ENCODE data around the gene TAF6. TPM values are rescaled to one million over a fixed set of nuclear protein-coding genes. Genes with fewer than 3 reads are reported as not detected.

The TAF6 gene
- total and polyA plus RNA-seq, 9 of the 15 experiments (the other 6 are each of a cell fraction or from before 2014, with no cell fraction given): 0.78 to 78.7 (median 21.3) TPM

- ATAC-seq: no peak
- peaks cover 5 to 19% of the 10 kb centered on the region in 2 experiments; a peak in 4 of 5 replicates for H3K4me1 ChIP-seq (replicated peaks in 1 of 2; ENCODE audit: control insufficient read depth in 2 of 2, insufficient read depth in 2 of 2, low read length in 2 of 2)
- intact Hi-C loops (cut with micrococcal nuclease) (no loop called here), in situ Hi-C loops (cut with MboI) (no loop called here)
- H4K20me1 ChIP-seq (replicated peaks; ENCODE audit: control insufficient read depth, insufficient read depth, low read length): peaks cover 61% of the 10 kb centered on the region
- H3K9ac ChIP-seq (ENCODE audit: insufficient read depth in 1 of 2, low read depth in 2 of 2, low read length in 2 of 2): peak overlapping the region in 1 of 2 experiments; percentile 47; a peak in 1 of 4 replicates
- no TSS peak for BruUV-seq (replicated peaks)
- H3K9me1 ChIP-seq (ENCODE audit: control insufficient read depth, insufficient read depth, low read length): peaks cover 3% of the 10 kb centered on the region
- H3K27ac ChIP-seq (ENCODE audit: extremely low read depth, low read depth, low read length): no peak overlapping the region
- H3K79me2 ChIP-seq (ENCODE audit: control insufficient read depth, insufficient read depth, low read length): peaks cover 46% of the 10 kb centered on the region
- no peaks in the 10 kb centered on the region for H3K27me3 ChIP-seq (ENCODE audit: control insufficient read depth in 2 of 2, insufficient read depth in 2 of 2, low read length in 2 of 2)
- H3K4me2 ChIP-seq (ENCODE audit: insufficient read depth, low read length): no peak overlapping the region
- POLR2A ChIA-PET: interaction anchor here (0.9 to 1.4 kb wide), 6 partner anchors 10 to 106 kb away, joined by 3 to 8 read pairs (median 4); no protein-coding TSS in a partner anchor
- 95% methylated on average over 17 of the region's 17 CpGs for WGBS (ENCODE audit: insufficient coverage, low coverage, missing lambda C conversion rate)
- DNase-seq (ENCODE audit: extremely low read depth in 1 of 4, low spot score in 3 of 4): no peak
- no peaks in the 10 kb centered on the region for H3K9me3 ChIP-seq (replicated peaks; ENCODE audit: control insufficient read depth, insufficient read depth, low read depth, low read length)
- FAIRE-seq: no peak
- CTCF ChIA-PET (ENCODE audit: low intra/inter-chr PET ratio): no interaction called here
- peaks cover 97% of the 10 kb centered on the region for H3K36me3 ChIP-seq (ENCODE audit: control insufficient read depth, insufficient read depth, low read length)
- no peak overlapping the region for H2AFZ ChIP-seq (ENCODE audit: low read depth, low read length)
- H3K4me3 ChIP-seq: no peak overlapping the region
- TF ChIP-seq ZNF592 (IDR thresholded peaks at IDR 0.05): no peak
- TF ChIP-seq YBX1 (IDR thresholded peaks at IDR 0.05): no peak
- no peak for TF ChIP-seq ZNF431 (CRISPR knock-in tag; IDR thresholded peaks at IDR 0.05)
- no peak for TF ChIP-seq PCBP2 (IDR thresholded peaks at IDR 0.05; ENCODE audit: low read depth, low read length, poor library complexity, severe bottlenecking)
- TF ChIP-seq ZNF445 (CRISPR knock-in tag; IDR thresholded peaks at IDR 0.05; ENCODE audit: low read depth): no peak
- TF ChIP-seq SMARCA4 (IDR thresholded peaks at IDR 0.05): no peak
- TF ChIP-seq POLR2A (conservative IDR thresholded peaks at IDR 0.05): peak; percentile 20; the same call in 1 of the 2 replicates
- TF ChIP-seq HDAC6 (IDR thresholded peaks at IDR 0.05; ENCODE audit: low read depth, low read length): no peak
- TF ChIP-seq CREB1 (IDR thresholded peaks at IDR 0.05): no peak
- no peak for TF ChIP-seq CREB1 (CRISPR knock-in tag; IDR thresholded peaks at IDR 0.05)
- TF ChIP-seq POLR2G (IDR thresholded peaks at IDR 0.05; ENCODE audit: low read depth, low read length): peak; percentile 72
- TF ChIP-seq ZFPM2 (CRISPR knock-in tag; IDR thresholded peaks at IDR 0.05): no peak
- no peak for TF ChIP-seq CSDE1 (IDR thresholded peaks at IDR 0.05)
- no peak for TF ChIP-seq CBFA2T3 (IDR thresholded peaks at IDR 0.05)
- no peak for TF ChIP-seq USF1 (CRISPR knock-in tag; IDR thresholded peaks at IDR 0.05)
- no peak for TF ChIP-seq FOXM1 (IDR thresholded peaks at IDR 0.05; ENCODE audit: low read depth)
- TF ChIP-seq FOXM1 (CRISPR knock-in tag; IDR thresholded peaks at IDR 0.05; ENCODE audit: low read depth): no peak
- no peak for TF ChIP-seq ZNF263 (CRISPR knock-in tag; IDR thresholded peaks at IDR 0.05; ENCODE audit: borderline replicate concordance)
- TF ChIP-seq CBX5 (IDR thresholded peaks at IDR 0.05; ENCODE audit: borderline replicate concordance, low read depth): no peak
- TF ChIP-seq ZNF12 (CRISPR knock-in tag; IDR thresholded peaks at IDR 0.05): no peak
- TF ChIP-seq ZNF766 (CRISPR knock-in tag; conservative IDR thresholded peaks at IDR 0.05): no peak
- TF ChIP-seq HIVEP1 (CRISPR knock-in tag; IDR thresholded peaks at IDR 0.05): no peak
- TF ChIP-seq ZBED1 (IDR thresholded peaks at IDR 0.05): no peak
- TF ChIP-seq ZSCAN32 (CRISPR knock-in tag; IDR thresholded peaks at IDR 0.05): no peak
Measured at GRCh38 chr7:100095704-100096103, 23.5 kb downstream of the TAF6 start.

Data from K562 (cell line).